Thyroid gland (tissue), 4 donors: Measurements from ENCODE around the gene DCAKD. TPM values are rescaled to one million over a fixed set of nuclear protein-coding genes. Genes with fewer than 3 reads are reported as not detected.

Experiments
- DNase-seq, 2 donors: peaks; one replicate each; pipeline ENCODE4 v3.0.0-alpha.2; 2019
- H3K27ac ChIP-seq, 3 donors: fragments of 200-600 bp; sonication (generic); 1 replicate in 2 of 3; 2 replicates in 1 of 3; pipeline ENCODE4 v1.5.1; 2016 to 2019; ENCODE audit warnings: mild to moderate bottlenecking in 1 of 3, moderate library complexity in 1 of 3
- H3K27me3 ChIP-seq: fragments of 200-600 bp; sonication (generic); one replicate; pipeline ENCODE4 v1.5.1; 2019
- H3K36me3 ChIP-seq, 2 donors: fragments of 200-600 bp; sonication (generic); one replicate each; pipeline ENCODE4 v1.5.1; 2016 to 2019
- H3K4me1 ChIP-seq, 2 donors: fragments of 200-600 bp; sonication (generic); one replicate each; pipeline ENCODE4 v1.5.1; 2017 to 2019
- H3K4me3 ChIP-seq, 3 donors: fragments of 200-600 bp; sonication (generic); replicated peaks in 1 of 3; 1 replicate in 2 of 3; 2 replicates in 1 of 3; pipeline ENCODE4 v1.5.1; 2016; ENCODE audit warnings: mild to moderate bottlenecking in 1 of 3
- H3K9me3 ChIP-seq: fragments of 200-600 bp; sonication (generic); one replicate; pipeline ENCODE4 v1.5.1; 2017
- POLR2A ChIP-seq, 2 donors: fragments of 450-650 bp; IDR thresholded peaks; one replicate each; pipeline ENCODE4 v1.6.1; 2017; ENCODE audit warnings: antibody characterized with exemption in 2 of 2, mild to moderate bottlenecking in 2 of 2, moderate library complexity in 1 of 2
- WGBS, 2 donors: methylation state at CpG; one replicate each; pipeline ENCODE4 v1.1.5; 2017; 5-methylcytosine and 5-hydroxymethylcytosine counted together
- intact Hi-C: fragments of 100-400 bp; cut with DNase I; formaldehyde crosslinking; loops from one replicate; pipeline ENCODE4 v1.15.1; 2023
- total RNA-seq, 4 donors: library from RNA; depleted of rRNA; stranded (reverse); fragments of >200 nt; gene quantifications; one replicate each; pipeline ENCODE4 v1.2.3, GENCODE V29; 2016
- TF ChIP-seq, protein P1 (sequence below), 6 experiments: fragments of 200-600 bp in 3 of 6; fragments of 450-650 bp in 3 of 6; sonication (generic) in 3 of 6; IDR thresholded peaks; one replicate each; pipeline ENCODE4 v1.5.1; 2016 to 2019; ENCODE audit warnings: antibody characterized with exemption in 6 of 6, mild to moderate bottlenecking in 2 of 6, inconsistent platforms in 1 of 6, moderate library complexity in 1 of 6

The DCAKD gene
- total RNA-seq, 4 donors from 2014 or later = 53.5 to 102 (median 72.9) TPM

DNA sequence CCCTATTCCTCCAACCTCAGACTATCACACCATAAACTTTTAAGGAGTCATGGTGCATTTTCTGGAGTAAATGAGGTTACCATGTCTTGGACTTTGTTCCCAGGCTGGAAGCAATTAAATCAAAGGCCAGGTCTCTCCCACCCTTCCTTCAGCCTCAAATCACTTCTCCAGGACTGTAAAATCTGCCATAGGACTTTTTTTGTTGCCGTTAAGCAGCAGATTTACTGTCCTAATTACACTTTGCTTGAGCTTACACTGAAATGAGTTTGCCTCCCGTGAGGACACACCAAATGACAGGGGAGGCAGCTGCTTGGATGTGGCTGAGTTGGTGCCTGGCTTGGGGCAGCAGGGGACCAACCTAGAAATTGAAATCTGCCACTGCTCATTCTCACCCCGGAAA, 14.7 kb downstream of the DCAKD start:
- WGBS, 2 donors = 76 to 87% methylated on average over 3 of the region's 3 CpGs

DNA sequence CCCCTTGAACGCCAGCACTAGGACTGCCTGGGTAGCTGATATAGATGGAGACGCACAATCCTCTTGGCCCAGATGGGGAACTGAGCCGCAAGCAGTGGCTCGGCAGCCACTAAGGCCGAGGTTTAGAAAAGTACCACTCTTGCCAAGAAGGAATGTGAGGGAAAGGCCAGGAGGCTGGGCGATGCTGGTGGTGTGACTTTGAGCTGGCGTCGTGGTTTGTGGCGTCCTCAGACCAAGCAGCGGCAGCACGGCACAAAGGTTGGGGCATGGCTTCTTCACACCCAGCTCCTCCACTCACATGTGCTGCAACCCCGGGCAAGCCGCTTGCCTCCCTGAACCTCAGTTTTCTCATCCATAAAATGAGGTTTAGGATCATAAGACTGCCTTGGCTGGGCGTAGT, 15.6 kb downstream of the DCAKD start:
- intact Hi-C loops = no loop called here
- Histone ChIP-seq H3K27me3 (no peaks in the 10 kb centered on the region), H3K36me3 (peaks cover 14 to 20% of the 10 kb centered on the region in 2 donors), H3K4me1 (peaks cover 15 to 16% of the 10 kb centered on the region in 2 donors), H3K9me3 (no peaks in the 10 kb centered on the region), H3K27ac (no peak overlapping the region), H3K4me3 (no peak overlapping the region)
- DNase-seq = no peak
- TF ChIP-seq, protein P1, sequence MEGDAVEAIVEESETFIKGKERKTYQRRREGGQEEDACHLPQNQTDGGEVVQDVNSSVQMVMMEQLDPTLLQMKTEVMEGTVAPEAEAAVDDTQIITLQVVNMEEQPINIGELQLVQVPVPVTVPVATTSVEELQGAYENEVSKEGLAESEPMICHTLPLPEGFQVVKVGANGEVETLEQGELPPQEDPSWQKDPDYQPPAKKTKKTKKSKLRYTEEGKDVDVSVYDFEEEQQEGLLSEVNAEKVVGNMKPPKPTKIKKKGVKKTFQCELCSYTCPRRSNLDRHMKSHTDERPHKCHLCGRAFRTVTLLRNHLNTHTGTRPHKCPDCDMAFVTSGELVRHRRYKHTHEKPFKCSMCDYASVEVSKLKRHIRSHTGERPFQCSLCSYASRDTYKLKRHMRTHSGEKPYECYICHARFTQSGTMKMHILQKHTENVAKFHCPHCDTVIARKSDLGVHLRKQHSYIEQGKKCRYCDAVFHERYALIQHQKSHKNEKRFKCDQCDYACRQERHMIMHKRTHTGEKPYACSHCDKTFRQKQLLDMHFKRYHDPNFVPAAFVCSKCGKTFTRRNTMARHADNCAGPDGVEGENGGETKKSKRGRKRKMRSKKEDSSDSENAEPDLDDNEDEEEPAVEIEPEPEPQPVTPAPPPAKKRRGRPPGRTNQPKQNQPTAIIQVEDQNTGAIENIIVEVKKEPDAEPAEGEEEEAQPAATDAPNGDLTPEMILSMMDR (IDR thresholded peaks at IDR 0.05) = no peak
- no peak for TF ChIP-seq POLR2A (IDR thresholded peaks at IDR 0.05)
- WGBS, 2 donors = 94 to 96% methylated on average over 14 of the region's 14 CpGs

More for the DNA sequence above, 14.7 kb downstream of the DCAKD start:
- peaks cover 13 to 16% of the 10 kb centered on the region in 2 donors for H3K36me3 ChIP-seq
- peaks cover 15 to 16% of the 10 kb centered on the region in 2 donors for H3K4me1 ChIP-seq
- no peak for TF ChIP-seq POLR2A (IDR thresholded peaks at IDR 0.05)
- H3K4me3 ChIP-seq = no peak overlapping the region
- no peak for DNase-seq
- no peaks in the 10 kb centered on the region for H3K9me3 ChIP-seq
- H3K27ac ChIP-seq = no peak overlapping the region
- intact Hi-C loops = no loop called here
- H3K27me3 ChIP-seq = no peaks in the 10 kb centered on the region

DNA sequence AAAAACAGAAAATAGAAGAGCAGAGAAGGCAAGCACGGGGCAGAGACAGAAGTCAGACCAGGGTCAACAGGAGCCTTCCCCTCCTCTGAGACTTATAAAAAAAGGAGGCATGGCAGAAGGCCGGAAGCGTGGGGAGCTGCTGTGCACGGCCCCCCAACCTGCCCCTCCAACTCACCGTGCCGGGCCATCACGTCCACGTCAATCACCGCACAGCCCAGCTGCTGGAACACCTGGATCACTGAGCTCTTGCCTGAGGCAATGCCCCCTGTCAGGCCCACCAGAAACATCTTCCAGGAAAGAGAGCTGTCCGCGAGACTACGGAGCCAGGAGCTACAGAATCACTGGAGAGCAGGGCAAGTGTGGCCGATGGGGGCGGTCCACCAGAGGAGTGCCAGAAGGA, 16.8 kb downstream of the DCAKD start:
- intact Hi-C loops = no loop called here
- no peak for DNase-seq
- no peak overlapping the region for H3K27ac ChIP-seq
- no peaks in the 10 kb centered on the region for H3K27me3 ChIP-seq
- no peak overlapping the region for H3K4me3 ChIP-seq
- peaks cover 24 to 25% of the 10 kb centered on the region in 2 donors for H3K36me3 ChIP-seq
- no peaks in the 10 kb centered on the region for H3K9me3 ChIP-seq
- H3K4me1 ChIP-seq = peaks cover 15 to 16% of the 10 kb centered on the region in 2 donors
- 92 to 96% methylated on average over 14 of the region's 14 CpGs for WGBS, 2 donors
- no peak for TF ChIP-seq POLR2A (IDR thresholded peaks at IDR 0.05)
- TF ChIP-seq, protein P1 (IDR thresholded peaks at IDR 0.05) = no peak

DNA sequence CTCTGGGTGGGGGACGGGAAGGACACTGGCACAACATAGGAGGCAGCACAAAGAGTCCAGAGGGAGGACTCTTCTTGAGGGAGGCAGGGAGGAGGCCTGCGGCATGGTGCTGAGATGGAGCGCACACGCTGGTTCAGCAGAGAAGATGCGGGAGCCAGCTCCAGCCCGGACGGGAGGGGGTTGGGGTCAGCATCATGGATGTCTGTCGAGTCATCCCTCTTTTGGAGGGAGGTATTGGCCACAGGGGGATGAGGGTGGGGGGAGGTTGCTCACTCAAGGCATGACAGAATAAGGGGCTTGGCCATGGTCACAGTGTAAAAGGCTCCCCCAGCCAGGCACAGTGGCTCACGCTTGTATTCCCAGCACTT, 19.3 kb downstream of the DCAKD start:
- H3K27ac ChIP-seq = no peak overlapping the region
- WGBS, 2 donors = 91% methylated on average over 9 of the region's 9 CpGs
- no peaks in the 10 kb centered on the region for H3K4me1 ChIP-seq
- TF ChIP-seq, protein P1 (IDR thresholded peaks at IDR 0.05) = no peak
- no peak for TF ChIP-seq POLR2A (IDR thresholded peaks at IDR 0.05)
- H3K36me3 ChIP-seq = peaks cover 30 to 34% of the 10 kb centered on the region in 2 donors
- no peaks in the 10 kb centered on the region for H3K9me3 ChIP-seq
- intact Hi-C loops = no loop called here
- no peak for DNase-seq
- H3K27me3 ChIP-seq = no peaks in the 10 kb centered on the region
- H3K4me3 ChIP-seq = no peak overlapping the region

DNA sequence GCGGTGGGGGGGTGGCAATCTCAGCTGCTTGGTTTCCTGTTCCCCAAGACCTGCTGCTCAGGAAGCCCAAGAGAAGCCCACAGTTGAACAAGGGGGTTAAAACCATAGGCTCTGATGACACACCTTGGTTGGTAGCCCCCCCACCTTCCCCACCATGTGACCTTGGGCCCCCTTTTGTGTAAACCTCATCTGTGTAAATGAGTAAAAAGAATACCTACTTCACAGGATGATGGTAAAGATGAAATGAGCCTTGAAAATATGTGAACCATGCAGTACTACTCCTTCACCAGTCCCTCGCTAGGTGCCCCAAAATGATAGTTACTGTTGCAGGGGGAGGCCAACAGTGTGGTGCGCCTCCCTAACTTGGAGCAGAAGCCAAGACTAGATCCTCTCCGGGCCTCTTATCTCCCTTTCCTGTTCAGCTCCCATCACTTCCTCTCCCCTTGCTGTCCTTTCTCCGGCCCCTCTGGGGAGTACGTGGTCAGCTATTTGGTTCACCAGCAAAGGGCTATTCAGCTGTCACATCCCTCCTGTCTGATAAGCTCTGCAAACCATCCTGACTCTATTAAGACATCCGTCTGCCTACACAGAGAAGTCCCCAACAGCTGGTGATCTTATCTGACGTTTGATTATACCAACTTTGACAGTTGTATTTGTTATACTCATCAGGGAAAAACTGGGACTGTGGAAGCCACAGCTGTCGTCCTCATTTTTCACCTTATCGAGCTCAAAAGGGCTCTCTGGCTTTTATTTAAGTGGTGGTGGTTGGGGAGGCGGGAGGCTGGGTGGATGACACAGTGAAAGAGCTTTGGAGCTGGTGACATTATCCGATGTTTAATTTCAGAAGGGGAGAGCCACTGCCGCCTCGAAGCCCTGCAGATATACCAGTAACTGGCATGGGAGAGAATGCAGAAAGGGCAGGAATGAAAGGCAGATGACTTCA, 19.9 kb downstream of the DCAKD start:
- Histone ChIP-seq H3K27me3 (no peaks in the 10 kb centered on the region), H3K27ac (no peak overlapping the region), H3K36me3 (peaks cover 30 to 34% of the 10 kb centered on the region in 2 donors), H3K4me3 (no peak overlapping the region), H3K9me3 (no peaks in the 10 kb centered on the region), H3K4me1 (no peaks in the 10 kb centered on the region)
- TF ChIP-seq POLR2A (IDR thresholded peaks at IDR 0.05) = no peak
- TF ChIP-seq, protein P1 (IDR thresholded peaks at IDR 0.05) = no peak
- WGBS, 2 donors = 83 to 86% methylated on average over 14 of the region's 14 CpGs
- no peak for DNase-seq
- intact Hi-C loops = no loop called here
